HCT116 (cell line): Measurements from ENCODE around the gene SLC35E2B. TPM values are rescaled to one million over a fixed set of nuclear protein-coding genes. Genes with fewer than 3 reads are reported as not detected.

Experiments
- CEBPB ChIP-seq: IDR thresholded peaks from 2 replicates; pipeline ENCODE4 v1.6.1; 2012; ENCODE audit warnings: low read depth
- EGR1 ChIP-seq: IDR thresholded peaks from 2 replicates; pipeline ENCODE4 v1.6.1; 2012; ENCODE audit warnings: low read depth
- ELF1 ChIP-seq: IDR thresholded peaks from 2 replicates; pipeline ENCODE4 v1.6.1; 2012; ENCODE audit warnings: low read depth, borderline replicate concordance
- SIN3A ChIP-seq: IDR thresholded peaks from 2 replicates; pipeline ENCODE4 v1.6.1; 2012; ENCODE audit warnings: low read depth
- ZFX ChIP-seq: fragments of 450-650 bp; IDR thresholded peaks from 2 replicates; pipeline ENCODE4 v1.6.1; 2017
- total RNA-seq: library from RNA; stranded (reverse); gene quantifications from one replicate; pipeline ENCODE4 v1.2.1, GENCODE V29; 2021; ENCODE audit not compliant: unreplicated experiment
- TF ChIP-seq, protein P1 (sequence below): IDR thresholded peaks from 2 replicates; pipeline ENCODE4 v1.6.1; 2011; ENCODE audit warnings: mild to moderate bottlenecking, low read length, moderate library complexity; ENCODE audit not compliant: insufficient replicate concordance; ENCODE audit errors: extremely low read depth
- TF ChIP-seq, protein P2 (sequence below): IDR thresholded peaks from 2 replicates; pipeline ENCODE4 v1.6.1; 2012; ENCODE audit warnings: low read depth

SLC35E2B gene
- total RNA-seq, 1 experiment from 2014 or later, result 30.3 TPM

DNA sequence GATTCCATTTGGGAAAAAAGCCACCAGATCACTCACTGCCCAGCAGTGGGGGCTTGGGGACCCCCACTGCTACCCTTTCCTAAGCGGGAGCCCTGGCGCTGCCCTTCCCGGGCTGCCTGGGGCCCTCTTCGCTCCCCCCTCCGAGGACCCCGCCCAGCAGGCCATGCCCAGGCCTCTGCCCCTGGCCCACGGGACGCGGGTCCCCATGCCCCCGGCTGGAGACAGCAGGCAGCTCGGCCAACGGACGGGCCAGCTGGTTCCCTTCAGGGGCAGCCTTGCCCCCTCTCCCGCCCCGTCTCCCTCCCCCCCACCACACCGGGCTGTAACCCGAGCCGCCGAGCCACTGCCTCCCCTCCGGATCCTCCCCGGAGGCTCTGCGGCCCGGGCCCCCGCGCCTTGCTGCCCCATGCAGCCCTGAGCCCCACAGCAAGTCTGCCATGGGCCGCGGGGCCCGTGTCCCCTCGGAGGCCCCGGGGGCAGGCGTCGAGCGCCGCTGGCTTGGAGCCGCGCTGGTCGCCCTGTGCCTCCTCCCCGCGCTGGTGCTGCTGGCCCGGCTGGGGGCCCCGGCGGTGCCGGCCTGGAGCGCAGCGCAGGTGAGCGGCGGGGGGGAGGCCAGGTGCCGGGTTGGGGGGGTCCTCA is 60.7 kb downstream of the SLC35E2B start, which contains the start of gene MMP23B (continued):
- TF ChIP-seq, protein P1, sequence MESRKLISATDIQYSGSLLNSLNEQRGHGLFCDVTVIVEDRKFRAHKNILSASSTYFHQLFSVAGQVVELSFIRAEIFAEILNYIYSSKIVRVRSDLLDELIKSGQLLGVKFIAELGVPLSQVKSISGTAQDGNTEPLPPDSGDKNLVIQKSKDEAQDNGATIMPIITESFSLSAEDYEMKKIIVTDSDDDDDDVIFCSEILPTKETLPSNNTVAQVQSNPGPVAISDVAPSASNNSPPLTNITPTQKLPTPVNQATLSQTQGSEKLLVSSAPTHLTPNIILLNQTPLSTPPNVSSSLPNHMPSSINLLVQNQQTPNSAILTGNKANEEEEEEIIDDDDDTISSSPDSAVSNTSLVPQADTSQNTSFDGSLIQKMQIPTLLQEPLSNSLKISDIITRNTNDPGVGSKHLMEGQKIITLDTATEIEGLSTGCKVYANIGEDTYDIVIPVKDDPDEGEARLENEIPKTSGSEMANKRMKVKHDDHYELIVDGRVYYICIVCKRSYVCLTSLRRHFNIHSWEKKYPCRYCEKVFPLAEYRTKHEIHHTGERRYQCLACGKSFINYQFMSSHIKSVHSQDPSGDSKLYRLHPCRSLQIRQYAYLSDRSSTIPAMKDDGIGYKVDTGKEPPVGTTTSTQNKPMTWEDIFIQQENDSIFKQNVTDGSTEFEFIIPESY, result no peak
- TF ChIP-seq ZFX (no peak), SIN3A (no peak), CEBPB (no peak), ELF1 (no peak), EGR1 (no peak)
- TF ChIP-seq, protein P2, sequence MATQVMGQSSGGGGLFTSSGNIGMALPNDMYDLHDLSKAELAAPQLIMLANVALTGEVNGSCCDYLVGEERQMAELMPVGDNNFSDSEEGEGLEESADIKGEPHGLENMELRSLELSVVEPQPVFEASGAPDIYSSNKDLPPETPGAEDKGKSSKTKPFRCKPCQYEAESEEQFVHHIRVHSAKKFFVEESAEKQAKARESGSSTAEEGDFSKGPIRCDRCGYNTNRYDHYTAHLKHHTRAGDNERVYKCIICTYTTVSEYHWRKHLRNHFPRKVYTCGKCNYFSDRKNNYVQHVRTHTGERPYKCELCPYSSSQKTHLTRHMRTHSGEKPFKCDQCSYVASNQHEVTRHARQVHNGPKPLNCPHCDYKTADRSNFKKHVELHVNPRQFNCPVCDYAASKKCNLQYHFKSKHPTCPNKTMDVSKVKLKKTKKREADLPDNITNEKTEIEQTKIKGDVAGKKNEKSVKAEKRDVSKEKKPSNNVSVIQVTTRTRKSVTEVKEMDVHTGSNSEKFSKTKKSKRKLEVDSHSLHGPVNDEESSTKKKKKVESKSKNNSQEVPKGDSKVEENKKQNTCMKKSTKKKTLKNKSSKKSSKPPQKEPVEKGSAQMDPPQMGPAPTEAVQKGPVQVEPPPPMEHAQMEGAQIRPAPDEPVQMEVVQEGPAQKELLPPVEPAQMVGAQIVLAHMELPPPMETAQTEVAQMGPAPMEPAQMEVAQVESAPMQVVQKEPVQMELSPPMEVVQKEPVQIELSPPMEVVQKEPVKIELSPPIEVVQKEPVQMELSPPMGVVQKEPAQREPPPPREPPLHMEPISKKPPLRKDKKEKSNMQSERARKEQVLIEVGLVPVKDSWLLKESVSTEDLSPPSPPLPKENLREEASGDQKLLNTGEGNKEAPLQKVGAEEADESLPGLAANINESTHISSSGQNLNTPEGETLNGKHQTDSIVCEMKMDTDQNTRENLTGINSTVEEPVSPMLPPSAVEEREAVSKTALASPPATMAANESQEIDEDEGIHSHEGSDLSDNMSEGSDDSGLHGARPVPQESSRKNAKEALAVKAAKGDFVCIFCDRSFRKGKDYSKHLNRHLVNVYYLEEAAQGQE, result no peak
